A673 (cell line): Measurements from ENCODE around the gene RBMS2. TPM values are rescaled to one million over a fixed set of nuclear protein-coding genes. Genes with fewer than 3 reads are reported as not detected.

Source experiments
- BruUV-seq: library from RNA; stranded (reverse); fragments of 400-500 nt; replicated peaks from 2 replicates; lab custom pipeline; 2021; lab: Mats Ljungman, UMichigan
- CTCF ChIA-PET: fragments of 300-600 bp; sonication (Branson Sonifier 250); formaldehyde crosslinking; loops from one replicate; lab custom pipeline; 2022; ENCODE audit warnings: antibody characterized with exemption; lab: Charles Lee
- POLR2A ChIA-PET: fragments of 300-600 bp; sonication (Branson Sonifier 250); formaldehyde crosslinking; loops from one replicate; lab custom pipeline; 2022; ENCODE audit warnings: antibody characterized with exemption; ENCODE audit not compliant: low non-redundant PET; lab: Charles Lee
- DNase-seq: peaks from one replicate; pipeline ENCODE4 v3.0.0-alpha.2; 2015; ENCODE audit warnings: low spot score
- H3K27ac ChIP-seq: fragments of 200-600 bp; sonication (generic); 2 replicates; pipeline ENCODE4 v1.5.1; 2016; ENCODE audit warnings: mixed run types, low read depth, mild to moderate bottlenecking, mixed read lengths, antibody characterized with exemption, low read length; ENCODE audit not compliant: poor library complexity, severe bottlenecking
- H3K27me3 ChIP-seq: fragments of 200-600 bp; sonication (generic); replicated peaks from 2 replicates; pipeline ENCODE4 v1.6.1; 2017; ENCODE audit warnings: mixed run types, low read depth, mild to moderate bottlenecking, mixed read lengths, antibody characterized with exemption, low read length; ENCODE audit not compliant: insufficient read depth, poor library complexity
- H3K36me3 ChIP-seq: fragments of 200-600 bp; sonication (generic); 2 replicates; pipeline ENCODE4 v1.6.1; 2016; ENCODE audit warnings: mixed run types, mild to moderate bottlenecking, mixed read lengths, antibody characterized with exemption, low read length; ENCODE audit not compliant: insufficient read depth, poor library complexity, severe bottlenecking
- H3K4me1 ChIP-seq: fragments of 200-600 bp; sonication (generic); 2 replicates; pipeline ENCODE4 v1.6.1; 2017; ENCODE audit warnings: mixed run types, mild to moderate bottlenecking, mixed read lengths, antibody characterized with exemption, low read length; ENCODE audit not compliant: insufficient read depth, poor library complexity, severe bottlenecking
- H3K4me3 ChIP-seq: fragments of 200-600 bp; sonication (generic); 2 replicates; pipeline ENCODE4 v1.5.1; 2016; ENCODE audit warnings: low read depth, mixed run types, mild to moderate bottlenecking, mixed read lengths, low read length; ENCODE audit not compliant: poor library complexity, severe bottlenecking
- H3K9me3 ChIP-seq: fragments of 200-600 bp; sonication (generic); 2 replicates; pipeline ENCODE4 v1.6.1; 2016; ENCODE audit warnings: mixed run types, low read depth, mild to moderate bottlenecking, mixed read lengths, antibody characterized with exemption, low read length; ENCODE audit not compliant: poor library complexity, severe bottlenecking
- CTCF ChIP-seq: fragments of 300-800, 200-600 bp; sonication (generic); conservative IDR thresholded peaks from 2 replicates; pipeline ENCODE4 v1.5.1; 2017; ENCODE audit warnings: low read depth, mild to moderate bottlenecking, antibody characterized with exemption, low read length, moderate library complexity, mixed read lengths
- EZH2 ChIP-seq: fragments of 200-600 bp; sonication (generic); IDR thresholded peaks from 2 replicates; pipeline ENCODE4 v1.6.1; 2017; ENCODE audit warnings: borderline replicate concordance, low read depth, mild to moderate bottlenecking, mixed read lengths, antibody characterized with exemption, low read length; ENCODE audit not compliant: poor library complexity, severe bottlenecking
- intact Hi-C: fragments of 100-400 bp; cut with micrococcal nuclease; formaldehyde crosslinking; loops from one replicate; pipeline ENCODE4 v1.10.0; 2022; ENCODE audit not compliant: unreplicated experiment
- total RNA-seq: library from RNA; stranded (reverse); gene quantifications from 2 replicates; pipeline ENCODE4 v1.2.3, GENCODE V29; 2021

The RBMS2 gene
- total RNA-seq, 1 experiment from 2014 or later = 29.7 TPM

GRCh38 chr12:56522411-56523193 is 982 bp downstream of the RBMS2 start:
- CTCF ChIA-PET = interaction anchor here (1.1 kb wide), 1 partner anchor 114 kb away, joined by 4 read pairs; no protein-coding TSS in a partner anchor
- H3K4me3 ChIP-seq = peak overlapping the region; percentile 54
- intact Hi-C loops = no loop called here
- no peaks in the 10 kb centered on the region for H3K27me3 ChIP-seq
- H3K36me3 ChIP-seq = no peaks in the 10 kb centered on the region
- H3K4me1 ChIP-seq = peaks cover 30% of the 10 kb centered on the region
- BruUV-seq = TSS peak; percentile 79
- peak overlapping the region; percentile 83 for H3K27ac ChIP-seq
- DNase-seq = peak; percentile 37
- TF ChIP-seq EZH2 (no peak), CTCF (no peak)
- POLR2A ChIA-PET = no interaction called here
- no peaks in the 10 kb centered on the region for H3K9me3 ChIP-seq

GRCh38 chr12:56528846-56529245 is 7.2 kb downstream of the RBMS2 start:
- Histone ChIP-seq H3K27me3 (no peaks in the 10 kb centered on the region), H3K9me3 (no peaks in the 10 kb centered on the region), H3K4me3 (no peak overlapping the region), H3K4me1 (peaks cover 11% of the 10 kb centered on the region), H3K36me3 (no peaks in the 10 kb centered on the region), H3K27ac (no peak overlapping the region)
- CTCF ChIA-PET = no interaction called here
- POLR2A ChIA-PET = no interaction called here
- DNase-seq = no peak
- no TSS peak for BruUV-seq
- intact Hi-C loops = no loop called here
- no peak for TF ChIP-seq EZH2
- TF ChIP-seq CTCF = no peak

GRCh38 chr12:56529656-56530055 is 8.0 kb downstream of the RBMS2 start:
- ChIA-PET POLR2A (no interaction called here), CTCF (interaction anchor here (0.6 kb wide), 1 partner anchor 24 kb away, joined by 3 read pairs; no protein-coding TSS in a partner anchor)
- TF ChIP-seq CTCF (no peak), EZH2 (no peak)
- no TSS peak for BruUV-seq
- no peak for DNase-seq
- peaks cover 11% of the 10 kb centered on the region for H3K4me1 ChIP-seq
- intact Hi-C loops = no loop called here
- no peak overlapping the region for H3K4me3 ChIP-seq
- H3K36me3 ChIP-seq = no peaks in the 10 kb centered on the region
- H3K27ac ChIP-seq = no peak overlapping the region
- H3K27me3 ChIP-seq = no peaks in the 10 kb centered on the region
- H3K9me3 ChIP-seq = no peaks in the 10 kb centered on the region
